ENCODE measurements around the gene PNKP. TPM values are rescaled to one million over a fixed set of nuclear protein-coding genes. Genes with fewer than 3 reads are reported as not detected.

The PNKP gene
- total RNA-seq, 1 donor from 2014 or later, result 40.3 TPM

GRCh38 chr19:49894879-49895565 is 27.6 kb upstream of the PNKP start:
- Histone ChIP-seq H3K27ac (no peak overlapping the region), H3K27me3 (no peaks in the 10 kb centered on the region), H3K4me1 (peaks cover 32% of the 10 kb centered on the region), H3K4me3 (no peak overlapping the region), H3K9me3 (no peaks in the 10 kb centered on the region), H3K36me3 (no peaks in the 10 kb centered on the region)
- TF ChIP-seq CTCF (IDR thresholded peaks at IDR 0.05), result no peak
- no peak for TF ChIP-seq POLR2AphosphoS5 (IDR thresholded peaks at IDR 0.05; ENCODE audit: insufficient read depth in 1 of 2, low read depth in 1 of 2)
- TF ChIP-seq POLR2A (IDR thresholded peaks at IDR 0.05), result no peak
- intact Hi-C loops (cut with DNase I), result no loop called here
- no peak for DNase-seq (ENCODE audit: extremely low spot score in 2 of 2)

- no peak overlapping the region for H3K4me3 ChIP-seq
- TF ChIP-seq POLR2AphosphoS5 (IDR thresholded peaks at IDR 0.05; ENCODE audit: insufficient read depth in 1 of 2, low read depth in 1 of 2) (no peak), CTCF (IDR thresholded peaks at IDR 0.05) (no peak), POLR2A (IDR thresholded peaks at IDR 0.05) (no peak)
Observed at GRCh38 chr19:49894011-49894664, 26.8 kb upstream of the PNKP start.

GRCh38 chr19:49892716-49893115 is 25.3 kb upstream of the PNKP start:
- intact Hi-C loops (cut with DNase I), result no loop called here
- Histone ChIP-seq H3K4me3 (no peak overlapping the region), H3K27ac (no peak overlapping the region), H3K27me3 (no peaks in the 10 kb centered on the region), H3K4me1 (peaks cover 30% of the 10 kb centered on the region), H3K36me3 (no peaks in the 10 kb centered on the region), H3K9me3 (no peaks in the 10 kb centered on the region)
- no peak for TF ChIP-seq CTCF (IDR thresholded peaks at IDR 0.05)
- TF ChIP-seq POLR2A (IDR thresholded peaks at IDR 0.05), result no peak
- TF ChIP-seq POLR2AphosphoS5 (IDR thresholded peaks at IDR 0.05; ENCODE audit: insufficient read depth in 1 of 2, low read depth in 1 of 2), result no peak
- no peak for DNase-seq (ENCODE audit: extremely low spot score in 2 of 2)

More at GRCh38 chr19:49894011-49894664, 26.8 kb upstream of the PNKP start:
- intact Hi-C loops (cut with DNase I), result no loop called here
- no peaks in the 10 kb centered on the region for H3K9me3 ChIP-seq
- H3K4me1 ChIP-seq, result peaks cover 37% of the 10 kb centered on the region
- no peaks in the 10 kb centered on the region for H3K27me3 ChIP-seq
- DNase-seq (ENCODE audit: extremely low spot score in 2 of 2), result no peak
- no peak overlapping the region for H3K27ac ChIP-seq
- H3K36me3 ChIP-seq, result no peaks in the 10 kb centered on the region

GRCh38 chr19:49891393-49891792 is 24.0 kb upstream of the PNKP start:
- no peak for DNase-seq (ENCODE audit: extremely low spot score in 2 of 2)
- Histone ChIP-seq H3K4me1 (peaks cover 16% of the 10 kb centered on the region), H3K27ac (no peak overlapping the region), H3K4me3 (no peak overlapping the region), H3K9me3 (no peaks in the 10 kb centered on the region), H3K36me3 (no peaks in the 10 kb centered on the region), H3K27me3 (no peaks in the 10 kb centered on the region)
- intact Hi-C loops (cut with DNase I), result no loop called here
- TF ChIP-seq POLR2A (IDR thresholded peaks at IDR 0.05) (no peak), POLR2AphosphoS5 (IDR thresholded peaks at IDR 0.05; ENCODE audit: insufficient read depth in 1 of 2, low read depth in 1 of 2) (no peak), CTCF (IDR thresholded peaks at IDR 0.05) (no peak)
